NCI-H146 treated with DMSO at 0.1 percent for 48 hours (cell line): ENCODE data around the gene TMEM117.
"Not testable (repeated sequence)": the region's sequence is repeated elsewhere in the genome, so short reads cannot be mapped to it uniquely, and the experiment has no call there.

Experiments
- DNase-seq: peaks from one replicate; lab custom pipeline; 2025; ENCODE audit not compliant: unreplicated experiment; lab: John Stamatoyannopoulos, UW

TMEM117 gene

GRCh38 chr12:43840338-43840737 is 4.5 kb downstream of the TMEM117 start:
- no peak for DNase-seq

DNA sequence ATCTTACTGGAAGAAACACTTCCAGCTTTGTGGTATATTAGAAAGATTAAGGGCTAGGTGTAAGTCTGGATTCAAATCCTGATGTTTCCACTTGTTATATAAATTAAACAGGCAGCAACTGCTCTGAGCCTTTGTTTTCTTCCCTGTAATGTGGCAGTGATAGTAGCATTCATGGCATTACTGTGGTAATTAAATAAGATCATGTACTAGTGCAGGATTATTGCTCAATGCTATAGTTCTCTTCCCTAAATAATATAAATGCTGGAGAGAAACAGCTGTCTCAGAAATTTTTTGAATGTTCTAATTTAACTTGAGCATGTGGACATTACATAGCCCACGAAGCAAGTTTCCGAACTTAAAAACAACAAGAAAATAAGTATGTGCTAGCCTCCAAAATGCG is 5.4 kb downstream of the TMEM117 start:
- DNase-seq, result no peak

DNA sequence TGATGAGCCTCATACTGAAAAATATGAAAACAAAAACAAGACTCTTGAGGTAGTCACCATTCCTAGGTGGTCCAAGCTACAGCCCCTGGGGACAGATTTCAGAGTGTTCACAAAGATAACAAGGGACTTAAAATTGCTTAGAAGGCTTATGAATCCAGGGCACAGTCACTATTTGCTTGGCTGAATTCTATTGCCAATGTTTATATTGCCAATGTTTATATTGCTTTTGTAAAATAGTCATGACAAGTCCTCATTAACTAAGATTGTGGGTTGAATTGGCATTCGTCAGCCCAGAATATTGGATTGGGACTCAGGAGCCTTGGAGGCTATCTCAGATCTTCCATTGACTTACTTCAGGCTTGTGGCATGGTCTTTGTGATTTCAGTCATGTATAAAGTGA is 6.4 kb downstream of the TMEM117 start:
- DNase-seq, result no peak

- not testable (repeated sequence) for DNase-seq
These were observed 11.7 kb downstream of the TMEM117 start for GRCh38 chr12:43847425-43848225.

DNA sequence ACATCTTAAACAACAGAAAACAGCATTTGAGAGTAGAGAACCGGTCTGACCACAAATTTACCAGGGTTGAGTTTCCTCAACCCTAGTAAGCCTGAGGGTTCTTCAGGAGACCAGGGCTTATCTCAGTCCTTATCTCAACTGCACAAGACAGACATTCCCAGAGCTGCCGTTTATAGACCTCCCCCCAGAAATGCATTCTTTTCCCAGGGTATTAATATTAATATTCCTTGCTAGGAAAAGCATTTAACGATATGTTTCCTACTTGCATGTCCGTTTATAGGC is 12.3 kb downstream of the TMEM117 start:
- no peak for DNase-seq

- DNase-seq, result no peak
These were observed 12.9 kb downstream of the TMEM117 start for GRCh38 chr12:43848786-43849185.

DNA sequence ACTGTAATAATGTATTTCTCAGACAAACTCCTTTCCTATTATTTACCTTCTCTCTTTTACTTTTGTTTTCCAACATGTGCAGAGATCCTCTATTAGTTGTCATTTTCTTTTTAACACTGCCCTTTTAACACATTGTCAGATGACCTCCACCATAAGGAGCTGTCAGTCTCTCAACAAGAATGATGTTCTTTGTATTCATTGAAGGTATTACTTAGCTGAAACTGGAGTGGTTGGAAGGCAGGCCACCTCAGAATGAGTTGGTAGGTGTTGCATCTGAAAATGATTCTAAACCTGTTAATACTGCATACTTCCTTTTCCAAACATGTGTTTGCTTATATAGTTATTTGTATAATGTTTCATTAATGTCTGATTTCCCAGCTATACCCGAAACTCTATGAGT is 16.9 kb downstream of the TMEM117 start:
- no peak for DNase-seq

DNA sequence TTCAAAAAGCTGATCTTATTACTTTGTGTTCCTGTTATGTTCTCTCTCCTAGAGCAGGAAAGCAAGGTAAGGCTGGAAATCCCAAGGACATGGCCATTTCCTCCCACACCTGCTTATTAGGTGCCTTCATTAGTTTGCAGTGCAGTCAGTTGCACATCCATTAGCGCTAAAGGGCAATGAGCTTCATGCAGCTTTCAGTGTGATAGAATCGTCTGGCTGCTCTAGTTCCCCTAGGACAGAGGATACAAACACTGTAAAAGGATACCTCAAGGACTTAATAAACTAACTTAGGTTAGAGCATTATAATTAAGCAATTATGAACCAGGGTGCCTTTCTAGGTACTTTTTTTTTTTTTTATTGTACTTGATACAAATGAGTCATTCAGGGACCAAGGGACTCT is 21.1 kb downstream of the TMEM117 start:
- no peak for DNase-seq

GRCh38 chr12:43858096-43858495 is 22.2 kb downstream of the TMEM117 start:
- no peak for DNase-seq

DNA sequence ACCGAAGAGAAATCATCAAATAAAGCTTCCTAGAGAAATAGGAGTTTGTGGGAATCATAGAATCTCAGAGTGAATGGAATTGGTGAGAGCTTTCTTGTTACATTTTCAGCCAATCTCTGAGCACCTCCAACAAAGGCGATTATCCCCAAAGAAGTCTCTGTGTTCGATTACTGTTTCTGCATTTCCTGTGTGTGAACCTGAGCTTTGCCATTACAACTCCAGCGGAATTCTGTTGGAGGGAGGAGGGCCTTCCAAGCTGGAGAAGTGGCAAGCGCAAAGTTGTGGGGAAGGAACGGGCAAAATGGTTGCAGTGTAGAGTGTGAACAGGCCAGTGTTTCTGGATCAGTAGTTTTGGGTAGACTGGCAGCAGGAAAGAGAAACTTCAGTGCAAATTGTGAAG is 23.1 kb downstream of the TMEM117 start:
- DNase-seq, result no peak

DNA sequence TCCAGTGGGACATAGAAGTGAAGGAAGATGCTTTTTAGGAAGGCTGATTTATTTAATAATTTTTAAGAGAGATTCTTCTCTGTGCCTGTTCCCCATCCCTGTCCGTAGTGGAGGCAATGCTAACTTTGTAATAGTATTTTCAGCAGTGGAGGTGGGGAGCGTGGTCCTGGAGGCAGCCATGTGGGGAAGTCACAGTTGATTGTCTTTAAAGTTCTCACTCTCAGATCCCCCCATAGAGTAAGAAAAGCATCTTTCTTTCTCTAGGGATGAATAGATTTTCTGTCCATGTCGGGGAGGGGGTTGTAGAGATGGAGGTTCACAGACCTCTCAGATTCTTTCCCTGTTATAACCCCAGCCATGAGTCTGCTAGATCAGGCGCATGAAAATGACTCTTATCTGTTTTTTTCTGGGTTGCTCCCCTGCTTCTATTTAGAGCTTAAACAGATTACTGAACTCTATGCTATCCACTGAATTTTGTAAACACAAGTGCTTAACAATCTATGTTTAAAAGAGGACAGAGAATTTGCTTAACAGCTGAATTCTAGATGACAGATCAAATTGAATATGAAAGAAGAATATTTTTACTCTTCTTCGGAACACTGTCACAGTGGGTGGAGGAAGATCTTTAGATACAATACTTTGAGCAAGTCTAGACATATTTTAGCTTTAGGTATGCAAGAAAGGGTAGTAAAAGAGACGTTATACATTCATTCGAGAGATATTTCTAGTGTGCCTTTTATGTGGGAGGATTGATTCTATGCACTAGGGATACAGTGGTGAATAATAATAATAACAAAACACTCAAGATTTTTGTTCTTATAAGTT is 25.3 kb downstream of the TMEM117 start:
- DNase-seq, result no peak

GRCh38 chr12:43861840-43862150 is 25.9 kb downstream of the TMEM117 start:
- no peak for DNase-seq

GRCh38 chr12:43863770-43864366 is 28.0 kb downstream of the TMEM117 start:
- no peak for DNase-seq

DNA sequence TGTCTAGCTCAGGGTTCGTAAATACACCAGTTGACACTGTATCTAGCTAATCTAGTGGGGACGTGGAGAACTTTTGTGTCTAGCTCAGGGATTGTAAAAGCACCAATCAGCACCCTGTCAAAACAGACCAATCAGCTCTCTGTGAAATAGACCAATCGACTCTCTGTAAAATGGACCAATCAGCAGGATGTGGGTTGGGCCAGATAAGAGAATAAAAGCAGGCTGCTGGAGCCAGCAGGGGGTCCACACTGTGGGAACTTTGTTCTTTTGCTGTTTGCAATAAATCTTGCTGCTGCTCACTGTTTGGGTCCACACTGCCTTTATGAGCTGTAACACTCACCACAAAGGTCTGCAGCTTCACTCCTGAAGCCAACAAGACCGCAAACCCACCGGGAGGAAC is 28.7 kb downstream of the TMEM117 start:
- not testable (repeated sequence) for DNase-seq

DNA sequence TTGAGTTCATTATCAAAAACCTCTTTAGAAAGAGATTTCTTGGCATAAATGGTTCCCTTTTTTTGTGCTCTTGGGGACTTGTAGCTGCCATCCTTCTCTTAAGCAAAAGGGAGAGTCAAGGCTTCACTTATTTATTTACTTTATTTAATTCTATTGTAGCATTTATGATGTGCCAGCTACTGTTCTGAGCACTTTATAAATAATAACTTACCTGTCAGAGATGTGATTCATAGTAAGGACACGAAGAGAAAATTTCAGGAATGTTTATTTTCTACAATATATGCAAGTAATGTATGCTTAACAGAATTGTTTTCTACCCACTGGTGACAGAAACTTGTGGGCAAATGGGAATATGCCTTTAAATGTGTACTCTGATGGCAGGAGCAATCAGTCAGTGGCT is 33.3 kb downstream of the TMEM117 start:
- no peak for DNase-seq

DNA sequence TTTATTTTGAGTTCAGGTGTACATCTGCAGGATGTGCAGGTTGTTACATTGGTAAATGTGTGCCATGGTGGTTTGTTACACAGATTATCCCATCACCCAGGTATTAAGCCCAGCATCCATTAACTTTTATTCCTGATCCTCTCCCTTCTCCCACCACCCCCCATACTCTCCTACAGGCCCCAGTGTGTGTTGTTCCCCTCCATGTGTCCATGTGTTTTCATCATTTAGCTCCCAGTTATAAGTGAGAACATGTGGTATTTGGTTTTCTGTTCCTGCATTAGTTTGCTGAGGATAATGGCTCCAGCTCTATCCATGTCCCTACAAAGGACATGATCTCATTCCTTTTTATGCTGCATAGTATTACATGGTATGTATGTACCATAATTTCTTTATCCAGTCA is 33.9 kb downstream of the TMEM117 start:
- not testable (repeated sequence) for DNase-seq

GRCh38 chr12:43871258-43871657 is 35.4 kb downstream of the TMEM117 start:
- not testable (repeated sequence) for DNase-seq

DNA sequence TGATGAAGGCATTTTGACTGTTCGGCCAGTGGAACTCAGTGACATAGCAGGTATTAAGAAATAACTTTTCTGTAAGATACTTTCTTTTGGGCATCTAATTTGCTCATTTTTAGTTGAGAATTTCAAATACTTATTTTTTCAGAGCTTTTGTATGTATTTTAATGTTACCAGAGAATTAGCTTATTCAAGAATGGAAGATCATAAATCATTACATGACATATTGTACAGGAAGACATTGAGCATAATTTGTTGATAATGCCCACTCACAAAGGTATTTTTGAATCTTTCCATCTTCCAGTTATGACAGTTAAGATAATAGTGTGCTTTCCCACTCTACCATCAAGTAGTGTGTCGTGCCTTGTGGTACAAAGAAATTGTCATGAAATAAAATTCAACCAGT is 36.5 kb downstream of the TMEM117 start:
- no peak for DNase-seq

- DNase-seq, result no peak
These were observed 42.2 kb downstream of the TMEM117 start for GRCh38 chr12:43878050-43878449.

DNA sequence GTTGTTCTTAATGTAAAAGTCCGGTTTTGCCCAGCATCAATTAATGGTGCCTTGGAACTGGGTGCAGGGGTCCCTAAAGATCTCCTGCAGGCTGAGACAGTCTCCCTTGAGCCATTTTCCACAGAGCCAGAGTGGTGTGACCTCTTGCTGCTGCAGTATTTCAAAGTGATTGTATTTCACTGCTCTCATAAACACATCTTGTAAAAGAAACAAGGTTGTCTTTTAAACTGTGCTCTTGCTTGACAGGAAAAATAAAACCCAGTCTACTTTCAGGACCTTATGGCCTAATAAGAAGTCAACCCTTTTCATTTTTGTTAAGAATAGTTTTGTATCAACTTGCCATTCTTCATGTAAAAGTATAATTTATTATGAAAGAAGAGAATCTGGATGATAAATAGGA is 44.7 kb downstream of the TMEM117 start:
- DNase-seq, result no peak

DNA sequence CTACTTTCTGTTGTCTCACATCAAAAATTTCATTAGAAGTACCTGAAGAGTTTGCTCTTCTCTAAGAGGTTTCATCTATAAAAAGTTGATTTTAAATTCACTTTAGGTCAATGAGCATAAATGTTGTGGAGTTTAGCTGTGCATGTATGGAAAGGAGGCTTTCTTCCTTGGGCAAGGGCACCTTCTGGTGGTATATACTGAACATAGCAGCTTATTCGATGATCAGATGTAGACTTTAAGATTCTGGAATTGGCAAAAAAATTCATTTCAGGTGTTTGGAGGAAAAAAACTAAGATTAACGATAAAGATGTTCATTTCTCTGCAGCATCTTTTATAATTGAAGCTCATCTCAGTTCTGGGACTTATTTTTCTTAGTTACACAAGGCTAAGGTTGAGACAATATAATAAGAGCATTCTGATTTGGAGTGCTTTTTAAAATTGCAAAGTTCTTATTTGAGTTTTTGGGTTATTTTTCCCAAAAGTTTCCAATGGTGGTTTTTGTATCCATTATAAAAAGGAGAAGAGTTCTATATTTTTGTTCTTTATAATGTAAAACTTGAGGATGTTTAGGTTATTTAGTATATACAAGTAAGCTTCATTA is 46.8 kb downstream of the TMEM117 start:
- DNase-seq, result peak; percentile 39

- DNase-seq, result no peak
These were observed 47.4 kb downstream of the TMEM117 start for GRCh38 chr12:43883311-43883710.
